Right ventricle myocardium inferior (tissue), 1 donor: ENCODE data around the gene DGKH. TPM values are rescaled to one million over a fixed set of nuclear protein-coding genes. Genes with fewer than 3 reads are reported as not detected.
"Not testable (repeated sequence)": the region's sequence is repeated elsewhere in the genome, so short reads cannot be mapped to it uniquely, and the experiment has no call there.

Source experiments
- ATAC-seq: fragments of 200-7000 bp; cut with Tn5 transposase; one replicate; pipeline ENCODE4 v1.9.1; 2020; ENCODE audit warnings: mild to moderate bottlenecking, moderate library complexity
- DNase-seq: peaks from one replicate; pipeline ENCODE4 v3.0.0; 2021; ENCODE audit errors: missing footprints
- intact Hi-C: fragments of 100-400 bp; cut with DNase I; formaldehyde crosslinking; loops from one replicate; pipeline ENCODE4 v1.11.0; 2022
- total RNA-seq: library from RNA; stranded (reverse); fragmentation: NEBNext Ultra II Directional; extraction: Animal tissue kit (Norgen Biotek cat#: 25700); gene quantifications from one replicate; pipeline ENCODE4 v1.2.1, GENCODE V29; 2021
- donor health status: DM: no; HTN: yes; CAD: no; lungs with severe emphysema.

The DGKH gene
- total RNA-seq, 1 donor from 2014 or later = 4.8 TPM

- ATAC-seq (no peak), DNase-seq (no peak)
- intact Hi-C loops = no loop called here
These were observed 128.7 kb downstream of the DGKH start for GRCh38 chr13:42177189-42177588.

GRCh38 chr13:42181381-42181953 is 133.0 kb downstream of the DGKH start:
- ATAC-seq (peak; percentile 50), DNase-seq (no peak)

GRCh38 chr13:42189061-42189460 is 140.6 kb downstream of the DGKH start:
- intact Hi-C loops = no loop called here
- no peak for ATAC-seq
- DNase-seq = no peak

More at GRCh38 chr13:42181381-42181953, 133.0 kb downstream of the DGKH start:
- intact Hi-C loops = no loop called here

GRCh38 chr13:42190529-42190928 is 142.1 kb downstream of the DGKH start:
- no peak for DNase-seq
- intact Hi-C loops = no loop called here
- ATAC-seq = no peak

- DNase-seq (no peak), ATAC-seq (no peak)
- intact Hi-C loops = no loop called here
These were observed 163.4 kb downstream of the DGKH start for GRCh38 chr13:42211704-42212464.

- ATAC-seq (no peak), DNase-seq (no peak)
- intact Hi-C loops = no loop called here
These were observed 166.0 kb downstream of the DGKH start for GRCh38 chr13:42214446-42214845.

GRCh38 chr13:42215578-42216421 is 167.4 kb downstream of the DGKH start:
- intact Hi-C loops = no loop called here
- DNase-seq (no peak), ATAC-seq (no peak)

- intact Hi-C loops = no loop called here
- no peak for DNase-seq
- no peak for ATAC-seq
These were observed 167.9 kb downstream of the DGKH start for GRCh38 chr13:42216422-42216735.

GRCh38 chr13:42218576-42218975 is 170.1 kb downstream of the DGKH start:
- no peak for DNase-seq
- ATAC-seq = no peak
- intact Hi-C loops = no loop called here

GRCh38 chr13:42219051-42219450 is 170.6 kb downstream of the DGKH start:
- intact Hi-C loops = no loop called here
- DNase-seq (no peak), ATAC-seq (no peak)

- ATAC-seq (no peak), DNase-seq (no peak)
- intact Hi-C loops = no loop called here
These were observed 171.4 kb downstream of the DGKH start for GRCh38 chr13:42219876-42220275.

- ATAC-seq (no peak), DNase-seq (no peak)
- intact Hi-C loops = no loop called here
These were observed 172.8 kb downstream of the DGKH start for GRCh38 chr13:42221121-42221765.

GRCh38 chr13:42223681-42224080 is 175.2 kb downstream of the DGKH start:
- no peak for ATAC-seq
- intact Hi-C loops = no loop called here
- DNase-seq = no peak

- intact Hi-C loops = no loop called here
- no peak for ATAC-seq
- DNase-seq = no peak
These were observed 176.6 kb downstream of the DGKH start for GRCh38 chr13:42225051-42225450.

- DNase-seq, intact Hi-C loops, ATAC-seq: not testable (repeated sequence)
These were observed 178.3 kb downstream of the DGKH start for GRCh38 chr13:42226759-42227158.

- no peak for DNase-seq
- ATAC-seq = no peak
- intact Hi-C loops = no loop called here
These were observed 180.1 kb downstream of the DGKH start for GRCh38 chr13:42228527-42228926.

- no peak for DNase-seq
- ATAC-seq = no peak
- intact Hi-C loops = no loop called here
These were observed 180.8 kb downstream of the DGKH start for GRCh38 chr13:42229287-42229686.

- intact Hi-C loops = no loop called here
- DNase-seq (no peak), ATAC-seq (no peak)
These were observed 184.2 kb downstream of the DGKH start for GRCh38 chr13:42232671-42233070.

- intact Hi-C loops = no loop called here
- DNase-seq = no peak
- no peak for ATAC-seq
These were observed 185.3 kb downstream of the DGKH start for GRCh38 chr13:42233726-42234125.
